Stimulated activated CD4-positive, alpha-beta T cell treated with anti-CD3 and anti-CD28 coated beads, Interleukin-4, amount 100 ng/mL, for 1 hour (primary cell): ENCODE measurements around the gene KIF2C.

Source experiments
- DNase-seq: peaks from one replicate; pipeline ENCODE4 v3.0.0-alpha.2; 2020

KIF2C gene

DNA sequence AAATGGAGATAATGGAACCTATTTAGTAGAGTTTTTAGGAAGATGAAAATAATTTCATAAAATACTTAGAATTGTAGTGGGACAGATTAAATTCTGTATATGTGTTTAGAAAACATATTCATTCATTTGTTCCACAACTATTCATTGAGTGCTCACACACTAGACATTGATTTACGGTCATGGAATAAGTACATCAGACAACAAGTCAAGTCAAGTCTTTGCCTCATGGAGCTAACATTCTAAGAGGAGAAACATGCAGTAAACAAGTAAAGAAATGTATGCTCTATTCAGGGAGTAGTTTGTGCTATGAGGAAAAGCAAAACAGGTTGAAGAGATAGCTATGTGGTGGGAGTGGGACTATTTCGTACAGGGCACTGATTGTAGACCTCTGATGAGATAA is 77.7 kb downstream of the KIF2C start:
- no peak for DNase-seq
